Measurements from ENCODE around the gene MYH16.
"Not testable (repeated sequence)": the region's sequence is repeated elsewhere in the genome, so short reads cannot be mapped to it uniquely, and the experiment has no call there.

The MYH16 gene
- 0 reads per million in 3 donors for total RNA-seq

DNA sequence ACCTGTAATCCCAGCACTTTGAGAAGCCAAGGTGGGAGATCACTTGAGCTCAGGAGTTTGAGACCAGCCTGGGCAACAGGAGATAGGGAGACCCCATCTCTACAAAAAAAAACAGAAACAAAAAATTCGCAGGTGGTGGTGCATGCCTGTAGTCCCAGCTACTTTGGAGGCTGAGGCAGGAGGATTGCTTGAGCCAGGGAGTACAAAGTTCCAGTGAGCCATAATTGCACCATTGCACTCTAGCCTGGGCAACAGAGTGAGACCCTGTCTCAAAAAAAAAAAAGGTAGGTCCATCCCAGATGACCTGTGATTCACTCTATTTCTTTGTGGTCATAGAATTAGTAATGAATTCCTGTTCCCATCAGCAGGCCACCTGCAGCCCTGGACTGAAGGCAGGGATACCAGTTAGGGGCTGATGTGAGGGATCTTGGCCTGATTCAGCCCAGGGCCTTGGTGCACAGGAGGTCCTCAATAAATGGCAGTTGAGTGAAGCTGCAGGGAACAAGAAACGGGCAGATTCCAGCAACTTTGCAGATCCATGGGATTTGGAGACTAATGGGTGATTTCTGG lies at the start of gene MYH16:
Gene MYH16 (plus strand): TSS at position 364 of the 570 bp plus-strand sequence.
- H3K9me3 ChIP-seq (ENCODE audit: control insufficient read depth, low read length): no peaks in the 10 kb centered on the region
- H3K27me3 ChIP-seq (replicated peaks; ENCODE audit: control insufficient read depth, insufficient read depth, low read length, poor library complexity, severe bottlenecking): no peaks in the 10 kb centered on the region
- peaks cover 4% of the 10 kb centered on the region for H3K4me1 ChIP-seq (ENCODE audit: control insufficient read depth, insufficient read depth, low read length, poor library complexity, severe bottlenecking)
- H3K4me3 ChIP-seq (ENCODE audit: insufficient read depth, low read depth, low read length, poor library complexity, severe bottlenecking): no peak within 1 kb of the TSS
- no peak for DNase-seq
- H3K36me3 ChIP-seq (ENCODE audit: control insufficient read depth, insufficient read depth, low read length): no peaks in the 10 kb centered on the region
- no peak within 1 kb of the TSS for H3K27ac ChIP-seq (ENCODE audit: insufficient read depth, low read length, poor library complexity, severe bottlenecking)

DNA sequence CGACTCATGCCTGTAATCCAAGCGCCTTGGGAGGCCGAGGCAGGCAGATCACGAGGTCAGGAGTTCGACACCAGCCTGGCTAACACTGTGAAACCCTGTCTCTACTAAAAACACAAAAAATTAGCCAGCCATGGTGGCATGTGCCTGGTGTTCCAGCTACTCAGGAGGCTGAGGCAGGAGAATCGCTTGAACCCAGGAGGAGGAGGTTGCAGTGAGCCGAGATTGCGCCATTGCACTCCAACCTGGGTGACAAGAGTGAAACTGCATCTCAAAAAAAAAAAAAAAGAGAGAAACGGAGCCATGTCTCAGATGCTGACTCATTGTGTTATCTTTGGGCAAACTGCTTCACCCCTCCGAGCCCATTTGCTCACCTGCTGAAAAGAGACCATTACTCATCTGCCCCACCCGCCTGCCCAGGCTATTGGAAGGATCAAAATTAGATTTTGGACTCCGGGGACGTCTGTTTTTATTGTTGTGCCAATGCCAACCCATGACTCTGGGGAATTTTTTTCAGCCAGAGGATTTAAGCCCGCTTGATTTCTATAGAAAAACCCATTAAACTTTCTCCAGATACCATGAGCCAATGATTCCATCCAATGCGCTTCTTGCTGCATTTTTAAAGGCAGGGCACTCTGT lies 48.3 kb upstream of the MYH16 start:
- H3K4me3 ChIP-seq (ENCODE audit: insufficient read depth, low read depth, low read length, poor library complexity, severe bottlenecking); H3K9me3 ChIP-seq (ENCODE audit: control insufficient read depth, low read length); H3K4me1 ChIP-seq (ENCODE audit: control insufficient read depth, insufficient read depth, low read length, poor library complexity, severe bottlenecking); H3K27me3 ChIP-seq (replicated peaks; ENCODE audit: control insufficient read depth, insufficient read depth, low read length, poor library complexity, severe bottlenecking); DNase-seq; H3K27ac ChIP-seq (ENCODE audit: insufficient read depth, low read length, poor library complexity, severe bottlenecking); H3K36me3 ChIP-seq (ENCODE audit: control insufficient read depth, insufficient read depth, low read length): not testable (repeated sequence)

DNA sequence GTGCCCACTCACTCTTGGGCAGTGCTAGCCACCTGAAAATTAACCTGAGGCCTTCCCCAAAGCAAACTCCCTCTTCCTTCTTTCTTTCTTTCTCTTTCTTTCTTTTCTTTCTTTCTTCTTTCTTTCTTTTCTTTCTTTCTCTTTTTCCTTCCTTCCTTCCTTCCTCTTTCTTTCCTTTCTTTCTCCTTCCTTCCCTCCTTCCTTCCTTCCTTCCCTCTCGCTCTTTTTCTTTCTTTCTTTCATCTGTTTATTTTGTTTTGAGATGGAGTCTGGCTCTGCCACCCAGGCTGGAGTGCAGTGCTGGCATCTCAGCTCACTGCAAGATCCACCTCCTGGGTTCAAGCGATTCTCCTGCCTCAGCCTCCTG lies 47.8 kb upstream of the MYH16 start:
- H3K4me3 ChIP-seq (ENCODE audit: insufficient read depth, low read depth, low read length, poor library complexity, severe bottlenecking): no peak overlapping the region
- no peaks in the 10 kb centered on the region for H3K4me1 ChIP-seq (ENCODE audit: control insufficient read depth, insufficient read depth, low read length, poor library complexity, severe bottlenecking)
- DNase-seq: no peak
- no peaks in the 10 kb centered on the region for H3K36me3 ChIP-seq (ENCODE audit: control insufficient read depth, insufficient read depth, low read length)
- H3K27me3 ChIP-seq (replicated peaks; ENCODE audit: control insufficient read depth, insufficient read depth, low read length, poor library complexity, severe bottlenecking): no peaks in the 10 kb centered on the region
- no peaks in the 10 kb centered on the region for H3K9me3 ChIP-seq (ENCODE audit: control insufficient read depth, low read length)
- H3K27ac ChIP-seq (ENCODE audit: insufficient read depth, low read length, poor library complexity, severe bottlenecking): no peak overlapping the region

- Histone ChIP-seq H3K4me1 (ENCODE audit: control insufficient read depth, insufficient read depth, low read length, poor library complexity, severe bottlenecking) (no peaks in the 10 kb centered on the region), H3K27ac (ENCODE audit: insufficient read depth, low read length, poor library complexity, severe bottlenecking) (no peak overlapping the region), H3K4me3 (ENCODE audit: insufficient read depth, low read depth, low read length, poor library complexity, severe bottlenecking) (no peak overlapping the region), H3K9me3 (ENCODE audit: control insufficient read depth, low read length) (no peaks in the 10 kb centered on the region), H3K27me3 (replicated peaks; ENCODE audit: control insufficient read depth, insufficient read depth, low read length, poor library complexity, severe bottlenecking) (no peaks in the 10 kb centered on the region), H3K36me3 (ENCODE audit: control insufficient read depth, insufficient read depth, low read length) (no peaks in the 10 kb centered on the region)
- no peak for DNase-seq
Measured at GRCh38 chr7:99229234-99229633, 43.4 kb upstream of the MYH16 start.

DNA sequence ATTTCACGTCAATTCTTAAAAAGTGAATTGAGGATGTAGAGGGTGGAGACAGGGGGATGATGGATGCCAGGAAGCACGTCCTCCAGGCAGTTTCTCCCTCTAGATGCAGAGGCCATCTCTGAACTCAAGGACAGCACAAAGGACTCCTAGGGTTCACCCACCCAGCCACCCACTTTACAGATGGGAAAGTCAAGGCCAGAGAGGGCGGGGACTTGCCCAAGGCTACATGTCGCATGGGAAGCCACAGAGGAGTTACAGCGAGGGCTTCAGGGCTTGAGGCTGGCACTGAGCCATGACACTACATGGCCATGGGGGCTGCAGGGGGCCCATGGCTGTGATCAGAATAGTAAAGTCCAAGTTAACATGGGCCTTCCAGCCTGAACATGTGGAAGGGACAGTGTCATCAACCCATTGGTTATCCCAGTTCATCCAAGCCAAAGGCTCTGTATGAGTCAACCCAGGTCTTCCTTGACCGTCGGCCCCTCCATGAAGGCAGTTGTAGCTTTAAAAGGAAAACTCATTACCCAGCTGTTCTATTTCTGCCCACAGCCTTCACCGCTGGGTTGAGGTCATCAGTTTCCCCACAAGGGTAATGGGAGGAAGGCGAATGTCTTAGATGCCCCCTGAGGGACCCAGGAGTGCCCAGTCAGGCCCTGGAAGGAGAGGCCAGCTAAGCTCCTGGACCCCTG lies 40.4 kb upstream of the MYH16 start:
- Histone ChIP-seq H3K36me3 (ENCODE audit: control insufficient read depth, insufficient read depth, low read length) (no peaks in the 10 kb centered on the region), H3K27ac (ENCODE audit: insufficient read depth, low read length, poor library complexity, severe bottlenecking) (no peak overlapping the region), H3K27me3 (replicated peaks; ENCODE audit: control insufficient read depth, insufficient read depth, low read length, poor library complexity, severe bottlenecking) (no peaks in the 10 kb centered on the region), H3K9me3 (ENCODE audit: control insufficient read depth, low read length) (no peaks in the 10 kb centered on the region), H3K4me3 (ENCODE audit: insufficient read depth, low read depth, low read length, poor library complexity, severe bottlenecking) (no peak overlapping the region), H3K4me1 (ENCODE audit: control insufficient read depth, insufficient read depth, low read length, poor library complexity, severe bottlenecking) (no peaks in the 10 kb centered on the region)
- no peak for DNase-seq

DNA sequence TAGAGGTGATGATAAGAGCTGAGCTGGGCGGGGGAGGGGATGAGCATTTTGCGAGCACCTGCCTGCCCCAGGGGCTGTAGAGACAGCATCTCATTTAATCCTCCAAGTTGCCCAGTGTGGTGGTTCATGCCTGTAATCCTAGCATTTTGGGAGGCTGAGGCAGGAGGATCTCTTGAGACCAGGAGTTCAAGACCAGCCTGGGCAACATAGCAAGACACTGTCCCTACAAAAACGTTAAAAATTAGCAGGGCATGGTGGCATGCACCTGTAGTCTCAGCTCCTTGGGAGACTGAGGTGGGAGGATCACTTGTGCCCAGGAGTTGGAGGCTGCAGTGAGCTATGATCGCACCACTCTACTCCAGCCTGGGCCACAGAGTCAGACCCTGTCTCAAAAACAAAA lies 39.7 kb upstream of the MYH16 start:
- not testable (repeated sequence) for DNase-seq; H3K27me3 ChIP-seq (replicated peaks; ENCODE audit: control insufficient read depth, insufficient read depth, low read length, poor library complexity, severe bottlenecking); H3K36me3 ChIP-seq (ENCODE audit: control insufficient read depth, insufficient read depth, low read length); H3K4me3 ChIP-seq (ENCODE audit: insufficient read depth, low read depth, low read length, poor library complexity, severe bottlenecking); H3K9me3 ChIP-seq (ENCODE audit: control insufficient read depth, low read length); H3K27ac ChIP-seq (ENCODE audit: insufficient read depth, low read length, poor library complexity, severe bottlenecking); H3K4me1 ChIP-seq (ENCODE audit: control insufficient read depth, insufficient read depth, low read length, poor library complexity, severe bottlenecking)

- no peak overlapping the region for H3K4me3 ChIP-seq (ENCODE audit: insufficient read depth, low read depth, low read length, poor library complexity, severe bottlenecking)
- H3K9me3 ChIP-seq (ENCODE audit: control insufficient read depth, low read length): no peaks in the 10 kb centered on the region
- H3K27ac ChIP-seq (ENCODE audit: insufficient read depth, low read length, poor library complexity, severe bottlenecking): no peak overlapping the region
- H3K27me3 ChIP-seq (replicated peaks; ENCODE audit: control insufficient read depth, insufficient read depth, low read length, poor library complexity, severe bottlenecking): no peaks in the 10 kb centered on the region
- no peaks in the 10 kb centered on the region for H3K4me1 ChIP-seq (ENCODE audit: control insufficient read depth, insufficient read depth, low read length, poor library complexity, severe bottlenecking)
- no peak for DNase-seq
- no peaks in the 10 kb centered on the region for H3K36me3 ChIP-seq (ENCODE audit: control insufficient read depth, insufficient read depth, low read length)
Measured at GRCh38 chr7:99234185-99234584, 38.5 kb upstream of the MYH16 start.

- no peak for DNase-seq
- H3K4me1 ChIP-seq (ENCODE audit: control insufficient read depth, insufficient read depth, low read length, poor library complexity, severe bottlenecking): no peaks in the 10 kb centered on the region
Measured at GRCh38 chr7:99235925-99236324, 36.7 kb upstream of the MYH16 start.

DNA sequence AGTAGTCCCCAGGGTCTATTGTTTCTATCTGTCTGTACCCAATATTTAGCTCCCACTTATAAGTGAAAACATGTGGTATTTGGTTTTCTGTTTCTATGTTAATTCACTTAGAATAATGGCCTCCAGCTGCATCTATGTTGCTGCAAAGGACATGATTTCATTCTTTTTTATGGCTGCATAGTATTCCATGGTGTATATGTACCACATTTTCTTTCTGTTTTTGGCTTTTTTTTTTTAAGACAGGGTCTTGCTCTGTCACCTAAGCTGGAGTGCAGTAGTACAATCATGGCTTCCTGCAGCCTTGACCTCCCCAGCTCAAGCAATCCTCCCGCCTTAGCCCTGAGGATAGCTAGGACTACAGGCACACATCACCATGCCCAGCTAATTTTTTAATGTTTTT lies 34.8 kb upstream of the MYH16 start:
- not testable (repeated sequence) for H3K4me1 ChIP-seq (ENCODE audit: control insufficient read depth, insufficient read depth, low read length, poor library complexity, severe bottlenecking); H3K36me3 ChIP-seq (ENCODE audit: control insufficient read depth, insufficient read depth, low read length); H3K4me3 ChIP-seq (ENCODE audit: insufficient read depth, low read depth, low read length, poor library complexity, severe bottlenecking); H3K27ac ChIP-seq (ENCODE audit: insufficient read depth, low read length, poor library complexity, severe bottlenecking); DNase-seq; H3K9me3 ChIP-seq (ENCODE audit: control insufficient read depth, low read length); H3K27me3 ChIP-seq (replicated peaks; ENCODE audit: control insufficient read depth, insufficient read depth, low read length, poor library complexity, severe bottlenecking)

More at GRCh38 chr7:99235925-99236324, 36.7 kb upstream of the MYH16 start:
- Histone ChIP-seq H3K27ac (ENCODE audit: insufficient read depth, low read length, poor library complexity, severe bottlenecking) (no peak overlapping the region), H3K36me3 (ENCODE audit: control insufficient read depth, insufficient read depth, low read length) (no peaks in the 10 kb centered on the region), H3K27me3 (replicated peaks; ENCODE audit: control insufficient read depth, insufficient read depth, low read length, poor library complexity, severe bottlenecking) (peaks cover 5% of the 10 kb centered on the region), H3K9me3 (ENCODE audit: control insufficient read depth, low read length) (no peaks in the 10 kb centered on the region), H3K4me3 (ENCODE audit: insufficient read depth, low read depth, low read length, poor library complexity, severe bottlenecking) (no peak overlapping the region)

DNA sequence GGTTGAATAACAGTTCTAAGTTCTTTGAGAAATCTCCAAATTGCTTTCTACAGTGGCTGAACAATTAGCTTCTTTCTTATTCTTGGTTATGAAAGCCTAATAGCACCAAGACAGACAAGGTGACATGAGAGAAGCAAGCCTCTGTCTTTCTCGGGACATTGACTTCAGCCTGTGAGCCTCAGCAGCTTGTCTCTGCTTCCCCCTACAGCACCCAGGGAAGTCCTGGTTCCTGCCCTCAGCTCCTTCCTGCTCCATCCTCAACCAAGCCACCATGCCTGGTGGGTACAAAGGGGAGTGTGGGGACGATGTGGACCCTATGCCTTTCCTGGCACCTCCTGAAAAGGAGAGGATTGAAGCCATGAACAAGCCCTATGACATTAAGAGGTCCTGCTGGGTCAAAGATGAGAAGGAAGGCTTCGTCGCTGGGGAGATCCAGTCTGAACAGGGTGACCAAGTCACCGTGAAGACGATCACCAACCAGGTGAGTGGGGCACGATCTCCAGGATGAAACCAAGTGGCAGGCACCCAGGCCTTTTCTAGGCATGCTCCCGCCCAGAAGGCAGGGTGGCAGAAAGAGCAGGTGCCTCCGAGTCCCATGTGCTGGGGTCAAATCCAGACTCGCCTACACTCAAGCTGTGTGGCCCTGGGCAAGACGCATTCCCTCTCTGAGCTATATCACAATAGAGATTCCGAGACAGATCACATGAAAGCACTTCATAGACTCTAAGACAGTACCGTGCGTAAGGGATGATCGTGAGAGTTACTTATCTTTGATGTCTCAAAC lies 33.9 kb upstream of the MYH16 start:
- no peaks in the 10 kb centered on the region for H3K9me3 ChIP-seq (ENCODE audit: control insufficient read depth, low read length)
- DNase-seq: no peak
- H3K4me1 ChIP-seq (ENCODE audit: control insufficient read depth, insufficient read depth, low read length, poor library complexity, severe bottlenecking): no peaks in the 10 kb centered on the region
- H3K27me3 ChIP-seq (replicated peaks; ENCODE audit: control insufficient read depth, insufficient read depth, low read length, poor library complexity, severe bottlenecking): peaks cover 5% of the 10 kb centered on the region
- H3K36me3 ChIP-seq (ENCODE audit: control insufficient read depth, insufficient read depth, low read length): no peaks in the 10 kb centered on the region
- H3K27ac ChIP-seq (ENCODE audit: insufficient read depth, low read length, poor library complexity, severe bottlenecking): no peak overlapping the region
- no peak overlapping the region for H3K4me3 ChIP-seq (ENCODE audit: insufficient read depth, low read depth, low read length, poor library complexity, severe bottlenecking)
